ENCODE measurements around the gene ASB17. TPM values are rescaled to one million over a fixed set of nuclear protein-coding genes. Genes with fewer than 3 reads are reported as not detected.
"Not testable (repeated sequence)": the region's sequence is repeated elsewhere in the genome, so short reads cannot be mapped to it uniquely, and the experiment has no call there.

The ASB17 gene
- total and polyA plus RNA-seq, 2 experiments from 2014 or later: 0.31 to 0.40 TPM

DNA sequence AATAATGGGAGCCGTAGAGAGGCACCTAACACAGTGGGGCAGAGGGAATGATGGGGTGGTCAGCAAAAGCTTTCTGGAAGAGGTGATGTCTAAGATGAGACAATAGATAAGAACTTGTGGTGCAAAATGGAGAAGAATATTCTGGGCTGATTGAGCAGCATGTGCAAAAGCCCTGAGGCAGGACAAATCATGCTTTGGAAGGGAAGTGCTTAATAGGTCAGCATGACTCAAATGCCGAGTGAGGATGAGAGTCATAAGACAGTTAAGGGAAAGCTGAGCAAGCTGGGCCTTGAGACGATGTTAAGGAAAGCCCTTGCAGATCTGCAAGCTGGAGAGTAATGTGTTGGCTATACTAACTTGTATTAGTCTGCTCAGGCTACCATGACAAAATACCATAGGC is 37.3 kb upstream of the ASB17 start:
- Histone ChIP-seq H3K36me3 (replicated peaks; ENCODE audit: insufficient read depth, low read depth) (no peaks in the 10 kb centered on the region), H3K27ac (no peak overlapping the region), H3K9me3 (ENCODE audit: low read depth) (no peaks in the 10 kb centered on the region), H3K79me2 (no peaks in the 10 kb centered on the region), H3K4me1 (ENCODE audit: insufficient read depth) (no peaks in the 10 kb centered on the region), H3K4me3 (no peak overlapping the region), H4K20me1 (ENCODE audit: insufficient read depth, poor library complexity, severe bottlenecking) (no peaks in the 10 kb centered on the region), H3K4me2 (no peak overlapping the region), H3K27me3 (no peaks in the 10 kb centered on the region), H2AFZ (no peak overlapping the region), H3K9me2 (replicated peaks; ENCODE audit: insufficient read depth) (no peaks in the 10 kb centered on the region)
- no peak for DNase-seq (ENCODE audit: low spot score)
- TF ChIP-seq EZH2 (IDR thresholded peaks at IDR 0.05; ENCODE audit: borderline replicate concordance) (no peak), EZH2phosphoT487 (IDR thresholded peaks at IDR 0.05; ENCODE audit: low read depth, severe bottlenecking, unreplicated experiment) (no peak)
- TF ChIP-seq, protein P1, sequence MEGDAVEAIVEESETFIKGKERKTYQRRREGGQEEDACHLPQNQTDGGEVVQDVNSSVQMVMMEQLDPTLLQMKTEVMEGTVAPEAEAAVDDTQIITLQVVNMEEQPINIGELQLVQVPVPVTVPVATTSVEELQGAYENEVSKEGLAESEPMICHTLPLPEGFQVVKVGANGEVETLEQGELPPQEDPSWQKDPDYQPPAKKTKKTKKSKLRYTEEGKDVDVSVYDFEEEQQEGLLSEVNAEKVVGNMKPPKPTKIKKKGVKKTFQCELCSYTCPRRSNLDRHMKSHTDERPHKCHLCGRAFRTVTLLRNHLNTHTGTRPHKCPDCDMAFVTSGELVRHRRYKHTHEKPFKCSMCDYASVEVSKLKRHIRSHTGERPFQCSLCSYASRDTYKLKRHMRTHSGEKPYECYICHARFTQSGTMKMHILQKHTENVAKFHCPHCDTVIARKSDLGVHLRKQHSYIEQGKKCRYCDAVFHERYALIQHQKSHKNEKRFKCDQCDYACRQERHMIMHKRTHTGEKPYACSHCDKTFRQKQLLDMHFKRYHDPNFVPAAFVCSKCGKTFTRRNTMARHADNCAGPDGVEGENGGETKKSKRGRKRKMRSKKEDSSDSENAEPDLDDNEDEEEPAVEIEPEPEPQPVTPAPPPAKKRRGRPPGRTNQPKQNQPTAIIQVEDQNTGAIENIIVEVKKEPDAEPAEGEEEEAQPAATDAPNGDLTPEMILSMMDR (IDR thresholded peaks at IDR 0.05; ENCODE audit: poor library complexity): no peak
- 95% methylated on average over 3 of the region's 3 CpGs for WGBS (ENCODE audit: low lambda C conversion rate, missing lambda C conversion rate)

DNA sequence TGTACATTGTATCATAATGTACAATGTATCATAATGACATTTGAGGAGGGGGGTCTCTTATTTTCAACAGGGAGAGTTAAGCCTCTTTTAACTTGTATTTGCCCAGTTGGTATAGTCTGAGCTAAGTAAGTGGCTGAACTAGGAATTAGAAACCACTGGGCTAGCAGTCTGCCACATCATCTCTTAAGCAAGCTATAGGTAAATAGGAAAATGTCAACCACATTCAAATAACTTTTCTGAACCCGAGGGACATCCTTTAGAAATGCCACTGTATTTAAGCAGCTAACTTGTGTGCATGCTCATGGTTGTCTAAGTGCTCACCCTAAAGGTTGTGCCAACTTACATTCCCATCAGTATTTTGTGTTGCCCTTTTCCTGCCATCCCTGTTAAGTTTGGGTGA is 35.5 kb upstream of the ASB17 start:
- no peaks in the 10 kb centered on the region for H3K4me1 ChIP-seq (ENCODE audit: insufficient read depth)
- H3K9me3 ChIP-seq (ENCODE audit: low read depth): no peaks in the 10 kb centered on the region
- 70% methylated on average over 1 of the region's 1 CpG for WGBS (ENCODE audit: low lambda C conversion rate, missing lambda C conversion rate)
- no peaks in the 10 kb centered on the region for H3K9me2 ChIP-seq (replicated peaks; ENCODE audit: insufficient read depth)
- H3K36me3 ChIP-seq (replicated peaks; ENCODE audit: insufficient read depth, low read depth): no peaks in the 10 kb centered on the region
- H3K4me2 ChIP-seq: no peak overlapping the region
- no peaks in the 10 kb centered on the region for H3K79me2 ChIP-seq
- no peak overlapping the region for H3K4me3 ChIP-seq
- H2AFZ ChIP-seq: no peak overlapping the region
- DNase-seq (ENCODE audit: low spot score): no peak
- no peaks in the 10 kb centered on the region for H3K27me3 ChIP-seq
- no peak overlapping the region for H3K27ac ChIP-seq
- TF ChIP-seq, protein P1 (IDR thresholded peaks at IDR 0.05; ENCODE audit: poor library complexity): no peak
- TF ChIP-seq EZH2phosphoT487 (IDR thresholded peaks at IDR 0.05; ENCODE audit: low read depth, severe bottlenecking, unreplicated experiment) (no peak), EZH2 (IDR thresholded peaks at IDR 0.05; ENCODE audit: borderline replicate concordance) (no peak)
- H4K20me1 ChIP-seq (ENCODE audit: insufficient read depth, poor library complexity, severe bottlenecking): no peaks in the 10 kb centered on the region

DNA sequence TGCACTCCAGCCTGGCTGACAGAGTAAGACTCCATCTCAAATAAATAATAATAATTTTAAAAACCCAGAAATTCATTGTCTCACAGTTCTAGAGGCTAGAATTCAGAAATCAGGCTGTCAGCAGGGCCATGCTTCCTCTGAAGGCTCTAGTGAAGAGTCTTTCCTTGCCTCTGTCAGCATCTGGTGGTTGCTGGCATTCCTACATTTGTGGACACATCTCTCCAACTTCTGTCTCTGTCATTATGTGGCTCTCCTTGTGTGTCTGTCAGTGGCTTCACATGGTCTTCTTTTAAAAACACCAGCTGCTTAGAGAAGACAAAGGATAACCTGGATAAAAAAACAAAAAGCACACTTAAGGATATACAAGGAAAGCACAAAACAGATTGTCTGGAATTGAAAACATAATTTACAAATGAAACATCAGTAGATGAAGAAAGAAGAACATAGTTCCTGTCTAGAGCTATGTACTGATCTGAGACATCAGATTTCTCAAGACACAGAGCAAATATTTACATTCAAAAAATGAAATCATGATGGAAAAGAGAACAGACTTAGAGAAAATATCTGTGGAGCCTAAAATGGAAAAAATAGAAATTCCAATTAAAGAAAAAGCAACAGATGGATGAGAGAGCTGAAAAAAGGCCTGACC is 32.7 kb upstream of the ASB17 start:
- H3K9me3 ChIP-seq (ENCODE audit: low read depth): no peaks in the 10 kb centered on the region
- no peak for DNase-seq (ENCODE audit: low spot score)
- H3K79me2 ChIP-seq: no peaks in the 10 kb centered on the region
- H3K4me1 ChIP-seq (ENCODE audit: insufficient read depth): no peaks in the 10 kb centered on the region
- H3K27ac ChIP-seq: peak overlapping the region; percentile 46
- H3K4me2 ChIP-seq: no peak overlapping the region
- no peak overlapping the region for H2AFZ ChIP-seq
- H3K27me3 ChIP-seq: no peaks in the 10 kb centered on the region
- H4K20me1 ChIP-seq (ENCODE audit: insufficient read depth, poor library complexity, severe bottlenecking): no peaks in the 10 kb centered on the region
- H3K36me3 ChIP-seq (replicated peaks; ENCODE audit: insufficient read depth, low read depth): no peaks in the 10 kb centered on the region
- no peaks in the 10 kb centered on the region for H3K9me2 ChIP-seq (replicated peaks; ENCODE audit: insufficient read depth)
- no peak overlapping the region for H3K4me3 ChIP-seq
- TF ChIP-seq EZH2 (IDR thresholded peaks at IDR 0.05; ENCODE audit: borderline replicate concordance) (no peak), EZH2phosphoT487 (IDR thresholded peaks at IDR 0.05; ENCODE audit: low read depth, severe bottlenecking, unreplicated experiment) (no peak)
- TF ChIP-seq, protein P1 (IDR thresholded peaks at IDR 0.05; ENCODE audit: poor library complexity): no peak

DNA sequence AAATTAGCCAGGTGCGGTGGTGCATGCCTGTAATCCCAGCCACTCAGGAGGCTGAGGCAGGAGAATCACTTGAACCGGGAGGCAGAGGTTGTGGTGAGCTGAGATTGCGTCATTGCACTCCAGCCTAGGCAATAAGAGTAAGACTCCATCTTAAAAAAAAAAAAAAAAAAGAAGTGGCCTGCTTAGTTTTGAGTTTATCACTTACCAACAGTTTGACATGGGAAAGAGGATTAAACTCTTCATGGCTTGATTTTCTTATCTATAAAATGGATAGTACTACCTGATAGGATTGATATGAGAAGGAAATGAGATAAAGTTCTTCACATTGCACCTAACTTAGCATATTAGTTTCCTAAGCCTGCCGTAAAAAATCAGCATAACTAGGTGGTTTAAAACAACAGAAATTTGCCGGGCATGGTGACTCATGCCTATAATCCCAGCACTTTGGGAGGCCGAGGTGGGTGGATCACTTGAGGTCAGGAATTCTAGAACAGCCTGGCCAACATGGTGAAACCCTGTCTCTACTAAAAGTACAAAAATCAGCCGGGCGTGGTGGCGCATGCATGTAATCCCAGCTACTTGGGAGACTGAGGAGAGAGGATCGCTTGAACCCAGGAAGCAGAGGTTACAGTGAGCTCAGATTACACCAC is 32.0 kb upstream of the ASB17 start:
- 40% methylated on average over 10 of the region's 10 CpGs for WGBS (ENCODE audit: low lambda C conversion rate, missing lambda C conversion rate)
- DNase-seq (ENCODE audit: low spot score): peak; percentile 13
- not testable (repeated sequence) for H3K4me2 ChIP-seq

More for the DNA sequence above, 32.0 kb upstream of the ASB17 start:
- H3K27ac ChIP-seq: peak overlapping the region; percentile 46
- H3K4me1 ChIP-seq (ENCODE audit: insufficient read depth); H3K36me3 ChIP-seq (replicated peaks; ENCODE audit: insufficient read depth, low read depth); H3K27me3 ChIP-seq; H4K20me1 ChIP-seq (ENCODE audit: insufficient read depth, poor library complexity, severe bottlenecking); H3K4me3 ChIP-seq; H2AFZ ChIP-seq; H3K9me3 ChIP-seq (ENCODE audit: low read depth); H3K9me2 ChIP-seq (replicated peaks; ENCODE audit: insufficient read depth); H3K79me2 ChIP-seq: not testable (repeated sequence)

Measured in hepatocyte (in vitro differentiated cells).